Putamen (tissue), 1 donor: ENCODE results near the gene LRRC75A.
"Not testable (repeated sequence)": the region's sequence is repeated elsewhere in the genome, so short reads cannot be mapped to it uniquely, and the experiment has no call there.

Experiments
- DNase-seq: peaks from one replicate; pipeline ENCODE4 v3.0.0-alpha.2; 2016; ENCODE audit warnings: low spot score

LRRC75A gene

GRCh38 chr17:16432017-16432416 lies 60.0 kb downstream of the LRRC75A start:
- no peak for DNase-seq

DNA sequence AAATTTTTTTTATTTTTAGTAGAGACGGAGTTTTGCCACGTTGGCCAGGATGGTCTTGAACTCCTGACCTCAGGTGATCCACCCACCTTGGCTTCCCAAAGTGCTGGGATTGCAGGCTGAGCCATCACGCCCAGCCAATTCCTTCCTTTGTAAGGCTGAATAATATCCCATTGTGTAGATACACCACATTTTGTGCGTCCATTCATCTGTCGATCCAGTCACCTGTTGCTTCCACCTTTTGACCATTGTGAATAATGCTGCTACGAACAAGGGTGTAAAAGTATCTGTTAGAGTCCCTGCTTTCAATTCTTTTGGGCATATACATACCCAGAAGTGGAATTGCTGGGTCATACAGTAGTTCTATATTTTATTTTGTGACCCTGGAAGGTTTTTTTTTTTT lies 61.3 kb downstream of the LRRC75A start:
- DNase-seq, result no peak

DNA sequence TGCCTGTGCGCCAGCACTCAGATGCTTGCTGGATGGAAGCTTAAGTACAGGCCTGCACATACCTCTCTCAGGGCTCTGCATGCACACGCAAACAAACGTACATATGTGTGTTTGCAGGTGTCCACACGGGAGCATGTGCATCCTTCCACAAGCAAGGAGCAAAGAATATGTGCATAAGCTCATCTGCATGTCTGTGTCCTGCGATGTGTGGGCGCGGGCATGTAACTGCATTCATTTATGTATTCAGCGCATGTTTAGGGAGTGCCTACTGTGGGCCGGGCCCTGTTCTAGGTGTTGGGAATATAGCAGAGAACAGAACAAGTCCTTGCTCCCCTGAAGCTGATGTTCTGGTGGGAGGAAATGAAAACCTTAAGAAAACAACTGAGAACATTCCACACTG lies 62.9 kb downstream of the LRRC75A start:
- DNase-seq, result no peak

DNA sequence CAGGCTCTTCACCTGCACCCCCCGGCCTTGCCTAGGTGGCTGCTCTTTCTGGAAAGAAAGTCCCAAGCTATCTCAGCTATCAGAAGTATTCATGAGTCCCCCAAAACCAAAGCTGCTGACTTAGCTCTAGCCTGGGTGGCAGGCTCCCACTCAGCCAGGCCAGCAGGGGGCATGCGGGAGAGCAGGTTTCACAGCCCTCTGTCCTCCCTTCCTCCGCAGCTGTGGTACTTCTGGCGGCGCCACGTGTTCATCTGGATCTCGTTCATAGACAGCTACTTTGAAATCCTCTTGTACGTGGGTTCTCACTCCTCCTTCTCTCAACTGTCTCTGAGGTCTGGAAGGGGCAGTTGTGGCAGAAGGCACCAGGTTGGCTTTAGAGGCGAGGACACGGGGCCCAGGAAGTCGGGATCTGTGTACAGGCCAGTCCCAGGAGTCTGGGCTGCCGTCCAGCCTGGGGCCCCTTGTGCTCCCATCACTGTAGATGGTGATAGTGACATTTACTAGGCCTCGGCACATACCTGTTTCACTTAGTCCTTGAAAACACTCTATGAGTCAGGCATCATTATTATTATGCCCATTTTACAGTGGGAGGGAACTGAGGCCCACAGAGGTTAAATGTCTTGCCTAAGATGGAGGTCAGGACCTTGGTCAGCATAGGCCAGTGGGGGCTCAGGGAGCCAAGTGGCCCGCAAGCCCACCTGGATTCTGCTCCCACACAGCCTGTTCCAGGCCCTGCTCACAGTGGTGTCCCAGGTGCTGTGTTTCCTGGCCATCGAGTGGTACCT lies 63.7 kb downstream of the LRRC75A start:
- DNase-seq, result peak; percentile 52

GRCh38 chr17:16427020-16427419 lies 65.0 kb downstream of the LRRC75A start:
- no peak for DNase-seq

DNA sequence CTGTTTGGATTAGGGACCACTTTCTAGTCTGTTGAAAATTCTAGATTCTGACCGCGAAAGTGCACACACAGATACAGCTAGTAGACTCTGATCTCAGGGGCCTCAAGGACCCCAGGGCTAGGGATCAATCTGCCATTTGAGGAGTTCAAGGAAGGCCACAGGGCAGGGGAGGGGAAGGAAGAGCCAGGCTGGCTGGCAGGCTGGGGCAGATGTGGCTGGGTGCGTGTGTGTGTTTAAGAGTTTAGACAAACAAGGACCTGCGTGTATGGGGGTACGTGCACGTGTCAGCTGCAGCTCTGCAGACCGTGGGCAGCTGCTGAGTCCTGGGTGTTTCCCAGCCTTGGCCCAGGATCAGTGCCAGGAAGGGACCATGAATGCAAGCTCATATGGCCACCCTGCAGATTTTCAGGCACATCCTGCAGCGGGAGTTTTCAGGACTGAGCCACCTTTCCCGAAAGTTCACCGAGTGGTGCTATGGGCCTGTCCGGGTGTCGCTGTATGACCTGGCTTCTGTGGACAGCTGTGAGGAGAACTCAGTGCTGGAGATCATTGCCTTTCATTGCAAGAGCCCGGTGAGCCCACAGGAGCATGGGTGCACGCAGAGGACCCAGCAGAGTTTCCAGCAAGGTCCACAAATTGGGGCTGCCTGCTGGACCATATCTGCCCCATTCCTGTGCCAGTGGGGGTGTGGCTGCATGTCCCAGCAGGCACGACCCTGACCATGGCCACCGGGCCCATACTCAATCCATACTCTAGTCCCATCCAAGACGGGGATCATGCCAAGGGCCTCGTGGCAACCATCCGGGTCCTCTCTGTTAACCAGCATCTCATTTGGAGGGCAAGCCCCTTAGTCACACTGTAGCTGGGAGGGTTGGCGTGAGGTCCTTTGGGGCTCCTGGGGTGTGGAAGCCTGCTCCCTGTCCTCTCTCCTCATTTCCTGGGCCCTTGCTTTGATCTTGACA lies 66.0 kb downstream of the LRRC75A start:
- DNase-seq, result no peak

- DNase-seq, result no peak
Measured at GRCh38 chr17:16425202-16425601, 66.8 kb downstream of the LRRC75A start.

DNA sequence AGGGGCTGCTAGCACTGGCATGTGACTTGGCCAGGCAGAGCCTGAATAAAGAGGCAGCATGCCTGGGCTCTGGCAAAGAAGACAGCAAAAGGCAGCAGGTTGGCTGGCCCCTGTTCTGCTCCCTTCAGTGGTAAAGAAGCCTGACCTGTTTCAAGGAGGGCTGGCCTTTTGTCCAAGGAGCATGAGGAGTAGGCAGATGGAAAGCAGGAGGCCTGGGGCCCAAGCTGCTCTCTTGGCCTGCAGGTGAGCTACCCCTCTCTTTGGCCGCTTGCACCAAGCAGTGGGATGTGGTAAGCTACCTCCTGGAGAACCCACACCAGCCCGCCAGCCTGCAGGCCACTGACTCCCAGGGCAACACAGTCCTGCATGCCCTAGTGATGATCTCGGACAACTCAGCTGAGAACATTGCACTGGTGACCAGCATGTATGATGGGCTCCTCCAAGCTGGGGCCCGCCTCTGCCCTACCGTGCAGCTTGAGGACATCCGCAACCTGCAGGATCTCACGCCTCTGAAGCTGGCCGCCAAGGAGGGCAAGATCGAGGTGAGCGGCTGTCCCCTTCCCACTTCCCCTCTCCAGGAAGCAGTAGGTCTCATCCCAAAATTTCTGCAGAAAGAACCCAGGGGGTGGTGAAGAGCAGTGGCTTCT lies 68.6 kb downstream of the LRRC75A start:
- DNase-seq, result no peak

DNA sequence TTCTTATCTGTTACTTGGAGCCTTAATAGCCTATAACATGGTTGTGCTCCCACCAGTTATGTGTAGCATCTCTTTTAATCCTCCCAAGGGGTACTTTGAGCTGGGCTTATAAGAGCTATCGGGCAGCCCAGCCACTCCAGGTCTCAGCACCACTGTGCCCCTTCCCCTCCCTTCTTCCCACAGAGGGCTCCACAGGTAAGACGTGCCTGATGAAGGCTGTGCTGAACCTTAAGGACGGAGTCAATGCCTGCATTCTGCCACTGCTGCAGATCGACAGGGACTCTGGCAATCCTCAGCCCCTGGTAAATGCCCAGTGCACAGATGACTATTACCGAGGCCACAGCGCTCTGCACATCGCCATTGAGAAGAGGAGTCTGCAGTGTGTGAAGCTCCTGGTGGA lies 69.6 kb downstream of the LRRC75A start:
- DNase-seq, result no peak

DNA sequence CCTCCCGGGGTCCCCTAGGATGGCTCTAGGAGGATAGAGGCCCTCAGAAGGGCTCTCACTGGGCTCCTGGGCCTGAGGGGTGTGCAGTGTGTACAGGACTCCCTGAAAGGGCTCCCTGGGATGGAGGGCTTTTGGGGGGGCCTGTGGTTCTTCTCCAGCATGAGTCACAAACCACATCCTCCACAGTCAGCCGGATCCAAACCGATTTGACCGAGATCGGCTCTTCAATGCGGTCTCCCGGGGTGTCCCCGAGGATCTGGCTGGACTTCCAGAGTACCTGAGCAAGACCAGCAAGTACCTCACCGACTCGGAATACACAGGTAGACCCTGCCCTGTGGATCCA lies 72.1 kb downstream of the LRRC75A start:
- no peak for DNase-seq

DNA sequence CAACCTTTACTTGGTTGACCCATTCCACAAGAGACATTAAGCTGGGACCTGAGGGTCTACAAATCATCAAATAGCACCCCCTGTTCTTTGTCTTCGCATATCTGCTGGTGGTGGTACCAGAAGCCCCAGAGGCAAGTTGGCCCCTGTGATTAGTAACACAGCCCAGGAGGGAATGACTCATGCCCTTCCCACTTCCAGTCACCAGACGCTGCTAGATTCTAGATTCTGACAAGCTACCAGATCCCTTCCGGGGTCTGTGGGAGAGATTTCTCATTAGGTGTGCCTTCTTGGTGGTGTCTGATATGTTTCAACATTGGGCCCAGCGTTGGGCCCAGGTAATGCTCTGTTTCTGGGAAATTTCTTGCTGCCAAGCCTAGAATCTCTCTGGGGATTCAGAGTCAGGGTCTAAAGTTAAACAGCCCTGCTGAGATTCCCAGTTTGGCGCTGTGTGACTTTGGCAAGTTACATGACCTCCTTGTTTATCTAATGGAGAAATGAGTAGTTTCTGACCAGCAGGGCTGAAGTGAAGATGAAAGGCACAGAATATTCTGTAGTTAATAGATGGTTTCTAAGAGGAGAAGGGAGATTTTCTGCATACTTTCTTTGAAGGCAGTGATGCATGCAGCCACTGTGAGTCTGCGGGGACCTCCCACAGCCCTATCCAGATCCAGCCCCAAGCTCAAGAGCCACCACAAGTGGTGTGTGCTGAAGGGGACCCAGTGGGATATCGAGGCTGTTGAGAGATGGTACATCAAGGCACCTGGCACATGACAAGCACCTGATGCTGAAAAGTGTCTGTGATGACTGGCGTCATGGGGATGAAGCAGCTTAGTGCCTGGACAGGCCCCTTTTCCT lies 72.7 kb downstream of the LRRC75A start:
- DNase-seq, result no peak

DNA sequence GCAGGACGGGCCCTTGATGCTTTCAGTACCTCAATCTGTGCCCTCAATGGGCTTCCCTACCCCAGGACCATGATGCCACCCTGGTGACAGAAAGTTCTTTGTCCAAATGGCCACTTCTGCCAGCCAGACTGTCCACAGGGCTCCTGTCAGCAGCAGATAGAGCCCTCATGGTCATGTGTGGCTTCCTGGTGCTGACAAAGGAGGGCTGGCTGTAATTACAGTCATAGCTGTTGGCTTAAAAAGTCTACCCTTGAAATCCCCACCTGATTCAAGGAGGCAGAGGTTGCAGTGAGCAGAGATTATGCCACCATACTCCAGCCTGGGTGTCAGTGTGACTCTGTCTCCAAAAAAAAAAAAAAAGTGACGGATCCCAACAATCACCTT lies 73.3 kb downstream of the LRRC75A start:
- no peak for DNase-seq

GRCh38 chr17:16417896-16418684 lies 73.9 kb downstream of the LRRC75A start:
- no peak for DNase-seq

GRCh38 chr17:16417399-16417798 lies 74.6 kb downstream of the LRRC75A start:
- no peak for DNase-seq

GRCh38 chr17:16415031-16415924 lies 76.7 kb downstream of the LRRC75A start, which contains the start of gene TRPV2:
TSS of gene TRPV2 (plus strand) at chr17:16415571. CDS start at chr17:16417669, 2,098 bp downstream.
- no peak for DNase-seq

DNA sequence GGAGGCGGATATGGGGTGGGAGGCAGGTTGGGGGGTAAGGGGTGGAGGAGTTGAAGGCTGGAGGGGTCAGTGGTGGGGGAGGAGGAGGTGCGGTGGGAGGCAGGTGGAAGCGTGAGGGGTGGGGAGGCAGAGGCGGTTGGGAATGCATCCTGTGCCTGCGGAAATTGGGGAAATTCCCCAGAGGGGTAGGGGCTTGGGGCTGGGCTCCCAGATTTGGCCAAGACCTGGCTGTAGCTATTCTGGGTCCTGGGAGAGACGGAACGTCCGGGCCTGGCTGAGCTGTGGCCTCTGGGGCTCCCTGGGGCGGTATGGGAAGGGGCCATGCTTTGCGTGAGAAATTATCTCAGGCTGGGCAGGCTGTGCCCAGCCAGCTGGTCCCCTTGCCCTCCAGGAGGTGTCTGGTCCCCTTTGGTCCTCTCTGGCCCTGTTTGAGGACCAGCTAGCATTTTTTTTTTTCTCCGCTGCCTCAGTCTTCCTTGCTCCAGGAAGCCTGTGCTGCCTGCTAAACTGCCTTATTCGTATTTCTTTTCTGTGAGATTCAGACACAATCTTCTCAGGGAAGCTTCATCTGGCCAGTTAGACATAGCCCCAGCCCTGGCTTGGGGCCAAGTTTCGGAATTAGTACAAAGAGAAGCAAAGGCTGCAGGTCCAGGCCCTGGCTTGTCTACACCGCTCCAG lies 83.9 kb downstream of the LRRC75A start:
- DNase-seq, result peak; percentile 61

DNA sequence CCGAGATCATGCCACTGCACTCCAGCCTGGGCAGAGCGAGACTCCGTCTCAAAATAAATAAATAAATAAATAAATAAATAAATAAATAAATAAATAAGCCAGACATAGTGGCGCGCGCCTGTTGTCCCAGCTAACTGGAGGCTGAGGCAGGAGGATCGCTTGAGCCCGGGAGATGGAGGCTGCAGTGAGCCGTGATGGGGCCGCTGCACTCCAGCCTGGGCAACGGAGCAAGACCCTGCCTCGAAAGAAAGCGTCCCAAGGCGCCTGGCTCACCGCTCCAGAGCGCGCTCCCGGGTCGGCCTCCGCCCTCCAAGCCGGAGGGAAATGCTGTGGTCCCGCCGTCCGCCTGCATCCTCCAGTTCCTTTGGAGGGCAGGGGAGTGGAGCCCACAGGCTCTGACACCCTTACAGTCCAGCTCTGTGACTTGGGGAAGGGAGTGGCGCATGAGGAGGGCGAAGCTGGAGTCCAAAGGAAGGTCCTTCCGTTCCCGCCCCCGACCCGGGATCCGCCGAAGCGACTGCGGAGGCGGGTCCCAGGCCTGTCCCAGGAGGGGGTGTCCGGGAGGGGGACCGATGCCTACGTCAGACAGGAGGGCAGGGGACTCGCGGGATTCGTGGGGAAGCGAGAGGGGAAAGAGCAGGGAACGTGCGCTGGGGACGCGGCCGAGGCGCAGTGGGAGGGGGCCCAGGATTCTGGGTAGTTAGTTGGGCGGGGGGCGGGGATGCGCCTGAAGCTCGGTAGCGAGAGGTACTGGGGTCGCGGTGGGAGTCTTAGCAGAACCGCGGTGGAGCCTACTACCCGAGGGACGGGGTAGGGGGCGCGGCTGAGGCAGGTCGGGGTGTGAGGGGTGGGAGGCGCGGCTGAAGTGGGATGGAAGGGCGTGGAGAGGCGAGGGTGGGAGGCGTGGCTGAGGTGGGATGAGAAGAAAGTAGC lies 85.0 kb downstream of the LRRC75A start:
- no peak for DNase-seq

DNA sequence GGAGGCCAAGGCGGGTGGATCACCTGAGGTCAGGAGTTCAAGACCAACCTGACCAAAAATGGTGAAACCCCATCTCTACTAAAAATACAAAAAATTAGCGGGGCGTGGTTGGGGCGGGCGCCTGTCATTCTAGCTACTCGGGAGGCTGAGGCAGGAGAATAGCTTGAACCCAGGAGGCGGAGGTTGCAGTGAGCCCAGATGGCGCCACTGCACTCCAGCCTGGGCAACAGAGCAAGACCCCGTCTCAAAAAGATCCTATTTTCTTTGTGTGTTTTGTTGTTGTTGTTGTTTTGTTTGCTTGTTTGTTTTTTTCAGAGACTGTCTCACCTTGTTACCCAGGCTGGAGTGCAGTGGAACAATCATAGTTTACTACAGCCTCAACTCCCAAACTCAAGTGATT lies 88.1 kb downstream of the LRRC75A start:
- DNase-seq, result not testable (repeated sequence)
